SU-DHL-6 (cell line): ENCODE data around the gene TENM4.

Source experiments
- H2AFZ ChIP-seq: fragments of 200-600 bp; sonication (generic); 2 replicates; pipeline ENCODE4 v1.6.1; 2014; ENCODE audit warnings: low read depth, mild to moderate bottlenecking, moderate library complexity, mixed read lengths, antibody characterized with exemption, low read length; ENCODE audit not compliant: severe bottlenecking
- H3F3A ChIP-seq: fragments of 200-600 bp; shearing (Covaris generic); 2 replicates; pipeline ENCODE4 v1.6.0; 2016; ENCODE audit warnings: antibody characterized with exemption, mild to moderate bottlenecking; ENCODE audit not compliant: insufficient read depth
- H3K27ac ChIP-seq: fragments of 200-600 bp; sonication (generic); 2 replicates; pipeline ENCODE4 v1.5.1; 2016; ENCODE audit warnings: low read depth, mild to moderate bottlenecking, low read length, moderate library complexity, mixed read lengths
- H3K27me3 ChIP-seq: fragments of 200-600 bp; sonication (generic), shearing (Covaris generic); 2 replicates; pipeline ENCODE4 v1.6.0; 2014; ENCODE audit warnings: mild to moderate bottlenecking, low read length
- H3K36me3 ChIP-seq: fragments of 200-600 bp; sonication (generic); 2 replicates; pipeline ENCODE4 v1.6.1; 2014; ENCODE audit warnings: mild to moderate bottlenecking, low read length, mixed read lengths
- H3K4me2 ChIP-seq: fragments of 300-600, 200-600 bp; shearing (Covaris generic), sonication (generic); 2 replicates; pipeline ENCODE4 v1.6.0; 2014; ENCODE audit warnings: low read length, low read depth, mild to moderate bottlenecking; ENCODE audit not compliant: poor library complexity, severe bottlenecking
- H3K4me3 ChIP-seq: fragments of 200-600 bp; sonication (generic); 2 replicates; pipeline ENCODE4 v1.5.1; 2014; ENCODE audit warnings: antibody characterized with exemption, low read length, mild to moderate bottlenecking, mixed read lengths; ENCODE audit not compliant: insufficient read depth, poor library complexity, severe bottlenecking
- H3K79me2 ChIP-seq: fragments of 200-600 bp; sonication (generic); 2 replicates; pipeline ENCODE4 v1.6.1; 2014; ENCODE audit warnings: mild to moderate bottlenecking, low read length, moderate library complexity; ENCODE audit not compliant: insufficient read depth
- H3K9ac ChIP-seq: fragments of 200-600 bp; sonication (generic); 2 replicates; pipeline ENCODE4 v1.7.0; 2014; ENCODE audit warnings: mild to moderate bottlenecking, low read length
- H3K9me2 ChIP-seq: fragments of 200-600 bp; sonication (generic); replicated peaks from 2 replicates; pipeline ENCODE4 v1.6.1; 2014; ENCODE audit warnings: low read length; ENCODE audit not compliant: insufficient read depth
- H3K9me3 ChIP-seq: fragments of 200-600 bp; sonication (generic); 2 replicates; pipeline ENCODE4 v1.6.1; 2014; ENCODE audit warnings: low read length, mixed read lengths; ENCODE audit not compliant: insufficient read depth
- H4K20me1 ChIP-seq: fragments of 200-600 bp; sonication (generic); 2 replicates; pipeline ENCODE4 v1.6.1; 2014; ENCODE audit warnings: low read depth, mild to moderate bottlenecking, antibody characterized with exemption, low read length, moderate library complexity, mixed read lengths
- CTCF ChIP-seq: fragments of 200-600 bp; sonication (generic); IDR thresholded peaks from one replicate; pipeline ENCODE4 v1.5.1; 2017; ENCODE audit warnings: antibody characterized with exemption, mild to moderate bottlenecking, low read length, moderate library complexity; ENCODE audit not compliant: insufficient read depth, poor library complexity, severe bottlenecking
- EZH2phosphoT487 ChIP-seq: fragments of 200-600 bp; sonication (generic), shearing (Covaris generic); conservative IDR thresholded peaks from 2 replicates; pipeline ENCODE4 v1.6.1; 2018; ENCODE audit warnings: mild to moderate bottlenecking, antibody characterized with exemption, low read length, moderate library complexity, mixed read lengths

Gene TENM4

GRCh38 chr11:78926633-78927338 is 514.0 kb downstream of the TENM4 start:
- TF ChIP-seq EZH2phosphoT487 = no peak
- TF ChIP-seq CTCF = no peak
- no peaks in the 10 kb centered on the region for H3K27me3 ChIP-seq
- H3K9me2 ChIP-seq = no peaks in the 10 kb centered on the region
- H4K20me1 ChIP-seq = no peaks in the 10 kb centered on the region
- H3K27ac ChIP-seq = no peak overlapping the region
- no peak overlapping the region for H2AFZ ChIP-seq
- H3K36me3 ChIP-seq = no peaks in the 10 kb centered on the region
- no peaks in the 10 kb centered on the region for H3F3A ChIP-seq
- no peaks in the 10 kb centered on the region for H3K79me2 ChIP-seq
- no peak overlapping the region for H3K4me3 ChIP-seq
- no peak overlapping the region for H3K4me2 ChIP-seq
- H3K9ac ChIP-seq = no peak overlapping the region
- H3K9me3 ChIP-seq = no peaks in the 10 kb centered on the region

- Histone ChIP-seq H3K36me3 (no peaks in the 10 kb centered on the region), H3K4me3 (no peak overlapping the region), H3K27ac (no peak overlapping the region), H3K9me2 (no peaks in the 10 kb centered on the region), H3K79me2 (no peaks in the 10 kb centered on the region), H2AFZ (no peak overlapping the region), H3F3A (no peaks in the 10 kb centered on the region), H3K9me3 (no peaks in the 10 kb centered on the region), H3K27me3 (no peaks in the 10 kb centered on the region), H3K9ac (no peak overlapping the region), H4K20me1 (no peaks in the 10 kb centered on the region), H3K4me2 (no peak overlapping the region)
- no peak for TF ChIP-seq EZH2phosphoT487
- no peak for TF ChIP-seq CTCF
Observed at GRCh38 chr11:78925387-78925786, 515.4 kb downstream of the TENM4 start.

GRCh38 chr11:78922859-78923625 is 517.8 kb downstream of the TENM4 start:
- no peaks in the 10 kb centered on the region for H3K27me3 ChIP-seq
- no peak overlapping the region for H3K4me2 ChIP-seq

More at GRCh38 chr11:78922859-78923625, 517.8 kb downstream of the TENM4 start:
- H3K9ac ChIP-seq = no peak overlapping the region
- no peaks in the 10 kb centered on the region for H3K79me2 ChIP-seq
- no peaks in the 10 kb centered on the region for H3K36me3 ChIP-seq
- H3K9me3 ChIP-seq = no peaks in the 10 kb centered on the region
- no peaks in the 10 kb centered on the region for H4K20me1 ChIP-seq
- no peaks in the 10 kb centered on the region for H3F3A ChIP-seq
- no peak overlapping the region for H3K27ac ChIP-seq
- H3K9me2 ChIP-seq = no peaks in the 10 kb centered on the region
- no peak overlapping the region for H3K4me3 ChIP-seq
- no peak overlapping the region for H2AFZ ChIP-seq
- TF ChIP-seq CTCF (no peak), EZH2phosphoT487 (no peak)
